Cardiac fibroblast (primary cell): Measurements from ENCODE around the gene MAT2A.

Experiments
- DNase-seq, 2 donors: peaks; one replicate each; pipeline versions ENCODE4 v3.0.0 to v3.0.0-alpha.2; 2010; ENCODE audit warnings: low read depth in 2 of 2
- H3K4me3 ChIP-seq, 2 donors: replicated peaks in 1 of 2; 1 replicate in 1 of 2; 2 replicates in 1 of 2; pipeline ENCODE4 v1.5.1; 2011; ENCODE audit warnings: low read depth in 2 of 2, low read length in 2 of 2, mild to moderate bottlenecking in 2 of 2, moderate library complexity in 1 of 2
- TF ChIP-seq, protein P1 (sequence below): IDR thresholded peaks from one replicate; pipeline ENCODE4 v1.5.1; 2011; ENCODE audit warnings: low read depth, mild to moderate bottlenecking, low read length, inconsistent platforms

MAT2A gene

GRCh38 chr2:85593023-85593422 is 54.1 kb downstream of the MAT2A start:
- no peak overlapping the region for H3K4me3 ChIP-seq
- TF ChIP-seq, protein P1, sequence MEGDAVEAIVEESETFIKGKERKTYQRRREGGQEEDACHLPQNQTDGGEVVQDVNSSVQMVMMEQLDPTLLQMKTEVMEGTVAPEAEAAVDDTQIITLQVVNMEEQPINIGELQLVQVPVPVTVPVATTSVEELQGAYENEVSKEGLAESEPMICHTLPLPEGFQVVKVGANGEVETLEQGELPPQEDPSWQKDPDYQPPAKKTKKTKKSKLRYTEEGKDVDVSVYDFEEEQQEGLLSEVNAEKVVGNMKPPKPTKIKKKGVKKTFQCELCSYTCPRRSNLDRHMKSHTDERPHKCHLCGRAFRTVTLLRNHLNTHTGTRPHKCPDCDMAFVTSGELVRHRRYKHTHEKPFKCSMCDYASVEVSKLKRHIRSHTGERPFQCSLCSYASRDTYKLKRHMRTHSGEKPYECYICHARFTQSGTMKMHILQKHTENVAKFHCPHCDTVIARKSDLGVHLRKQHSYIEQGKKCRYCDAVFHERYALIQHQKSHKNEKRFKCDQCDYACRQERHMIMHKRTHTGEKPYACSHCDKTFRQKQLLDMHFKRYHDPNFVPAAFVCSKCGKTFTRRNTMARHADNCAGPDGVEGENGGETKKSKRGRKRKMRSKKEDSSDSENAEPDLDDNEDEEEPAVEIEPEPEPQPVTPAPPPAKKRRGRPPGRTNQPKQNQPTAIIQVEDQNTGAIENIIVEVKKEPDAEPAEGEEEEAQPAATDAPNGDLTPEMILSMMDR = no peak
- DNase-seq = no peak
